IMR-90 (cell line): ENCODE data around the gene C10orf90. TPM values are rescaled to one million over a fixed set of nuclear protein-coding genes. Genes with fewer than 3 reads are reported as not detected.
A peak's percentile ranks its signal among the peaks of the same experiment; 100 is the strongest.

Experiments
- ATAC-seq: fragments of 200-7000 bp; cut with Tn5 transposase; 2 replicates; pipeline ENCODE4 v1.9.1; 2020; ENCODE audit warnings: low read depth, mild to moderate bottlenecking, moderate library complexity
- BruUV-seq: library from RNA; stranded (reverse); fragments of 400-500 nt; replicated peaks from 2 replicates; lab custom pipeline; 2021; lab: Mats Ljungman, UMichigan
- CTCF ChIA-PET: fragments of 300-600 bp; formaldehyde crosslinking; extraction: SDS; loops from one replicate; lab custom pipeline; 2021; ENCODE audit warnings: antibody characterized with exemption; lab: Yijun Ruan, JAX
- POLR2A ChIA-PET: fragments of 300-600 bp; sonication (Branson Sonifier 250); formaldehyde crosslinking; loops from one replicate; lab custom pipeline; 2022; ENCODE audit warnings: antibody characterized with exemption; ENCODE audit not compliant: unreplicated experiment; lab: Charles Lee
- DNase-seq: peaks from one replicate; pipeline ENCODE4 v3.0.0; 2013
- H2AFZ ChIP-seq: replicated peaks from 2 replicates; pipeline ENCODE3; 2013; ENCODE audit warnings: low read length, mild to moderate bottlenecking; ENCODE audit not compliant: poor library complexity
- H2AK5ac ChIP-seq: 2 replicates; pipeline ENCODE4 v1.6.1; 2013; ENCODE audit warnings: low read depth, low read length, inconsistent platforms
- H2AK9ac ChIP-seq: replicated peaks from 2 replicates; pipeline ENCODE3; 2013; ENCODE audit warnings: mild to moderate bottlenecking, low read depth, low read length, moderate library complexity; ENCODE audit not compliant: poor library complexity
- H2BK120ac ChIP-seq: 2 replicates; pipeline ENCODE4 v1.6.1; 2013; ENCODE audit warnings: low read depth, low read length, inconsistent platforms
- H2BK15ac ChIP-seq: 3 replicates; pipeline ENCODE4 v1.6.1; 2013; ENCODE audit warnings: low read depth, low read length, inconsistent platforms
- H2BK20ac ChIP-seq: 2 replicates; pipeline ENCODE4 v1.6.1; 2013; ENCODE audit warnings: low read depth, mild to moderate bottlenecking, inconsistent platforms, low read length, moderate library complexity
- H2BK5ac ChIP-seq: 2 replicates; pipeline ENCODE4 v1.6.1; 2013; ENCODE audit warnings: mild to moderate bottlenecking, low read depth, low read length, inconsistent platforms; ENCODE audit not compliant: poor library complexity, severe bottlenecking
- H3K14ac ChIP-seq: replicated peaks from 2 replicates; pipeline ENCODE4 v1.6.1; 2013; ENCODE audit warnings: low read depth, low read length, inconsistent platforms
- H3K18ac ChIP-seq: 2 replicates; pipeline ENCODE4 v1.6.1; 2013; ENCODE audit warnings: low read depth, low read length, control low read depth
- H3K23ac ChIP-seq: 2 replicates; pipeline ENCODE4 v1.6.1; 2013; ENCODE audit warnings: low read depth, low read length, inconsistent platforms
- H3K27ac ChIP-seq: 2 replicates; pipeline ENCODE4 v1.5.1; 2013; ENCODE audit warnings: mild to moderate bottlenecking, control low read depth, low read length; ENCODE audit not compliant: insufficient read depth
- H3K27me3 ChIP-seq: 2 replicates; pipeline ENCODE4 v1.6.1; 2013; ENCODE audit warnings: low read length; ENCODE audit not compliant: control insufficient read depth, insufficient read depth
- H3K36me3 ChIP-seq: 2 replicates; pipeline ENCODE4 v1.6.1; 2013; ENCODE audit warnings: low read length, mixed read lengths; ENCODE audit not compliant: control insufficient read depth, insufficient read depth
- H3K4ac ChIP-seq: 2 replicates; pipeline ENCODE4 v1.6.1; 2013; ENCODE audit warnings: low read depth, low read length, inconsistent platforms
- H3K4me1 ChIP-seq: 2 replicates; pipeline ENCODE4 v1.6.1; 2013; ENCODE audit warnings: low read length, mixed read lengths; ENCODE audit not compliant: control insufficient read depth, insufficient read depth
- H3K4me2 ChIP-seq: 2 replicates; pipeline ENCODE4 v1.6.1; 2013; ENCODE audit warnings: low read depth, mild to moderate bottlenecking, control low read depth, low read length, moderate library complexity
- H3K4me3 ChIP-seq: 2 replicates; pipeline ENCODE4 v1.5.1; 2013; ENCODE audit warnings: low read depth, mild to moderate bottlenecking, control low read depth, low read length, moderate library complexity; ENCODE audit not compliant: insufficient read depth
- H3K56ac ChIP-seq: 2 replicates; pipeline ENCODE4 v1.6.1; 2013; ENCODE audit warnings: low read length, inconsistent platforms; ENCODE audit not compliant: insufficient read depth; ENCODE audit errors: extremely low read depth
- H3K79me1 ChIP-seq, 2 experiments: 2 replicates each; pipeline ENCODE4 v1.6.1; 2013; ENCODE audit warnings: low read length in 2 of 2, inconsistent platforms in 1 of 2, low read depth in 1 of 2
- H3K9ac ChIP-seq: 2 replicates; pipeline ENCODE4 v1.6.1; 2013; ENCODE audit warnings: low read depth, low read length, control low read depth
- H3K9me1 ChIP-seq: 2 replicates; pipeline ENCODE4 v1.6.1; 2013; ENCODE audit warnings: low read length, inconsistent platforms; ENCODE audit not compliant: insufficient read depth
- H3K9me3 ChIP-seq: 2 replicates; pipeline ENCODE4 v1.6.1; 2013; ENCODE audit warnings: low read length; ENCODE audit not compliant: control insufficient read depth, insufficient read depth
- H4K20me1 ChIP-seq: 2 replicates; pipeline ENCODE4 v1.6.1; 2013; ENCODE audit warnings: low read length, inconsistent platforms; ENCODE audit not compliant: insufficient read depth
- H4K5ac ChIP-seq: 2 replicates; pipeline ENCODE4 v1.6.1; 2013; ENCODE audit warnings: mild to moderate bottlenecking, low read depth, low read length, control low read depth
- H4K8ac ChIP-seq, 2 experiments: 2 replicates each; pipeline ENCODE4 v1.6.1; 2013; ENCODE audit warnings: low read depth in 2 of 2, low read length in 2 of 2, control low read depth in 1 of 2, inconsistent platforms in 1 of 2
- H4K91ac ChIP-seq: 2 replicates; pipeline ENCODE4 v1.6.1; 2013; ENCODE audit warnings: low read depth, low read length, inconsistent platforms; ENCODE audit not compliant: insufficient read depth
- BHLHE40 ChIP-seq: fragments of 150-350 bp; IDR thresholded peaks from 2 replicates; pipeline ENCODE4 v1.6.1; 2016; ENCODE audit warnings: mild to moderate bottlenecking, low read depth, low read length
- CEBPB ChIP-seq: IDR thresholded peaks from 2 replicates; pipeline ENCODE4 v1.6.1; 2012; ENCODE audit warnings: low read depth, low read length, improper control_type of control experiment
- CHD1 ChIP-seq: IDR thresholded peaks from 2 replicates; pipeline ENCODE4 v1.6.1; 2012; ENCODE audit warnings: low read depth, low read length, improper control_type of control experiment
- CTCF ChIP-seq: conservative IDR thresholded peaks from 2 replicates; pipeline ENCODE4 v1.5.1; 2012; ENCODE audit warnings: mild to moderate bottlenecking, low read depth, low read length, improper control_type of control experiment
- FOS ChIP-seq: fragments of 150-350 bp; IDR thresholded peaks from 2 replicates; pipeline ENCODE4 v1.6.1; 2016; ENCODE audit warnings: low read depth, low read length
- MAFK ChIP-seq: IDR thresholded peaks from 2 replicates; pipeline ENCODE4 v1.6.1; 2012; ENCODE audit warnings: low read depth, low read length, improper control_type of control experiment
- MAZ ChIP-seq: IDR thresholded peaks from 2 replicates; pipeline ENCODE4 v1.6.1; 2012; ENCODE audit warnings: low read depth, mild to moderate bottlenecking, low read length, improper control_type of control experiment, moderate library complexity, borderline replicate concordance
- MXI1 ChIP-seq: IDR thresholded peaks from 2 replicates; pipeline ENCODE4 v1.6.1; 2012; ENCODE audit warnings: low read depth, mild to moderate bottlenecking, low read length, moderate library complexity, borderline replicate concordance
- POLR2A ChIP-seq: IDR thresholded peaks from 2 replicates; pipeline ENCODE4 v1.6.1; 2012; ENCODE audit warnings: mild to moderate bottlenecking, low read depth, low read length
- RAD21 ChIP-seq: IDR thresholded peaks from 2 replicates; pipeline ENCODE4 v1.6.1; 2012; ENCODE audit warnings: low read length, improper control_type of control experiment
- RCOR1 ChIP-seq: IDR thresholded peaks from 2 replicates; pipeline ENCODE4 v1.6.1; 2012; ENCODE audit warnings: mild to moderate bottlenecking, low read length, improper control_type of control experiment; ENCODE audit not compliant: insufficient replicate concordance
- SMC3 ChIP-seq: fragments of 150-350 bp; IDR thresholded peaks from 2 replicates; pipeline ENCODE4 v1.6.1; 2016; ENCODE audit warnings: low read depth, mild to moderate bottlenecking, antibody characterized with exemption, low read length, moderate library complexity
- USF2 ChIP-seq: fragments of 150-350 bp; IDR thresholded peaks from 2 replicates; pipeline ENCODE4 v1.6.1; 2017; ENCODE audit warnings: mild to moderate bottlenecking, antibody characterized with exemption, low read length, low read depth
- WGBS, 2 experiments: methylation state at CpG; one replicate each; pipeline versions ENCODE4 v1.1.5 to v1.1.7; 2013; ENCODE audit warnings: missing lambda C conversion rate in 2 of 2; ENCODE audit not compliant: insufficient read length in 1 of 2; ENCODE audit errors: extremely low coverage in 2 of 2; 5-methylcytosine and 5-hydroxymethylcytosine counted together
- dilution Hi-C: fragments of 300-500 bp; cut with HindIII; formaldehyde crosslinking; loops from one replicate; pipeline ENCODE4 v1.14.3; 2018; ENCODE audit warnings: low sequenced_read_pairs; ENCODE audit not compliant: unreplicated experiment
- in situ Hi-C: fragments of 300-500 bp; cut with MboI; formaldehyde crosslinking; loops from 3 replicates; pipeline ENCODE4 v1.14.3; 2019; ENCODE audit warnings: low sequenced_read_pairs, inconsistent platforms, mixed read lengths
- intact Hi-C: fragments of 100-400 bp; cut with micrococcal nuclease; formaldehyde crosslinking; loops from 2 replicates; pipeline ENCODE4 v1.10.0; 2022
- polyA plus RNA-seq, 3 experiments: library from polyadenylated mRNA; depleted of rRNA; stranded (reverse); fragments of >200 nt; gene quantifications; 2 replicates each; pipeline ENCODE4 v1.2.3, GENCODE V29; 2012; ENCODE audit warnings: low replicate concordance in 1 of 3
- total RNA-seq: library from RNA; depleted of rRNA; stranded (reverse); fragments of >200 nt; gene quantifications from 2 replicates; pipeline ENCODE4 v1.2.3, GENCODE V29; 2012

The C10orf90 gene
- total and polyA plus RNA-seq, 2 of the 4 experiments (the other 2 are of a cell fraction), result 0.05 to 0.18 TPM

- H3K4me3 ChIP-seq, result no peak overlapping the region
- H3K4me2 ChIP-seq, result no peak overlapping the region
- H3K9me3 ChIP-seq, result no peaks in the 10 kb centered on the region
- in situ Hi-C loops (no loop called here), intact Hi-C loops (no loop called here), dilution Hi-C loops (no loop called here)
- no peak overlapping the region for H3K18ac ChIP-seq
- H4K8ac ChIP-seq, result no peak overlapping the region
- no peaks in the 10 kb centered on the region for H3K79me1 ChIP-seq
- no peak overlapping the region for H3K9ac ChIP-seq
- no peak overlapping the region for H2BK20ac ChIP-seq
- no peak overlapping the region for H4K91ac ChIP-seq
- peaks cover 9% of the 10 kb centered on the region for H3K27me3 ChIP-seq
- no peak overlapping the region for H3K23ac ChIP-seq
- H3K9me1 ChIP-seq, result no peaks in the 10 kb centered on the region
- H3K14ac ChIP-seq, result no peak overlapping the region
- no peak overlapping the region for H3K56ac ChIP-seq
- DNase-seq (no peak), ATAC-seq (no peak)
- ChIA-PET POLR2A (no interaction called here), CTCF (no interaction called here)
- no peaks in the 10 kb centered on the region for H4K20me1 ChIP-seq
- no peak overlapping the region for H2BK5ac ChIP-seq
- BruUV-seq, result no TSS peak
- no peak overlapping the region for H3K4ac ChIP-seq
- no peak overlapping the region for H3K27ac ChIP-seq
- peak overlapping the region; percentile 63 for H2AK9ac ChIP-seq
- H2AFZ ChIP-seq, result no peak overlapping the region
- no peaks in the 10 kb centered on the region for H3K4me1 ChIP-seq
- H2BK15ac ChIP-seq, result no peak overlapping the region
- no peak overlapping the region for H2AK5ac ChIP-seq
- no peaks in the 10 kb centered on the region for H3K36me3 ChIP-seq
- WGBS, 2 experiments, result 90% methylated on average over 2 of the region's 6 CpGs; no CpG with 5 or more reads in 1 of the 2 experiments
- TF ChIP-seq RCOR1, result no peak
- no peak for TF ChIP-seq BHLHE40
- TF ChIP-seq RAD21, result no peak
- TF ChIP-seq CTCF, result no peak
- TF ChIP-seq CHD1, result no peak
- TF ChIP-seq CEBPB, result no peak
- TF ChIP-seq USF2, result no peak
- TF ChIP-seq POLR2A, result no peak
- TF ChIP-seq MAZ, result no peak
- no peak for TF ChIP-seq MAFK
- TF ChIP-seq SMC3, result no peak
- TF ChIP-seq FOS, result no peak
- TF ChIP-seq MXI1, result no peak
- H4K5ac ChIP-seq, result no peak overlapping the region
- no peak overlapping the region for H2BK120ac ChIP-seq
Observed at GRCh38 chr10:126405239-126405775, 265.2 kb downstream of the C10orf90 start.
